SU-DHL-6 (cell line): ENCODE data around the gene ADCYAP1R1.

ENCODE experiments used
- H2AFZ ChIP-seq: fragments of 200-600 bp; sonication (generic); 2 replicates; pipeline ENCODE4 v1.6.1; 2014; ENCODE audit warnings: low read depth, mild to moderate bottlenecking, moderate library complexity, mixed read lengths, antibody characterized with exemption, low read length; ENCODE audit not compliant: severe bottlenecking
- H3F3A ChIP-seq: fragments of 200-600 bp; shearing (Covaris generic); 2 replicates; pipeline ENCODE4 v1.6.0; 2016; ENCODE audit warnings: antibody characterized with exemption, mild to moderate bottlenecking; ENCODE audit not compliant: insufficient read depth
- H3K27ac ChIP-seq: fragments of 200-600 bp; sonication (generic); 2 replicates; pipeline ENCODE4 v1.5.1; 2016; ENCODE audit warnings: low read depth, mild to moderate bottlenecking, low read length, moderate library complexity, mixed read lengths
- H3K27me3 ChIP-seq: fragments of 200-600 bp; sonication (generic), shearing (Covaris generic); 2 replicates; pipeline ENCODE4 v1.6.0; 2014; ENCODE audit warnings: mild to moderate bottlenecking, low read length
- H3K36me3 ChIP-seq: fragments of 200-600 bp; sonication (generic); 2 replicates; pipeline ENCODE4 v1.6.1; 2014; ENCODE audit warnings: mild to moderate bottlenecking, low read length, mixed read lengths
- H3K4me2 ChIP-seq: fragments of 300-600, 200-600 bp; shearing (Covaris generic), sonication (generic); 2 replicates; pipeline ENCODE4 v1.6.0; 2014; ENCODE audit warnings: low read length, low read depth, mild to moderate bottlenecking; ENCODE audit not compliant: poor library complexity, severe bottlenecking
- H3K4me3 ChIP-seq: fragments of 200-600 bp; sonication (generic); 2 replicates; pipeline ENCODE4 v1.5.1; 2014; ENCODE audit warnings: antibody characterized with exemption, low read length, mild to moderate bottlenecking, mixed read lengths; ENCODE audit not compliant: insufficient read depth, poor library complexity, severe bottlenecking
- H3K79me2 ChIP-seq: fragments of 200-600 bp; sonication (generic); 2 replicates; pipeline ENCODE4 v1.6.1; 2014; ENCODE audit warnings: mild to moderate bottlenecking, low read length, moderate library complexity; ENCODE audit not compliant: insufficient read depth
- H3K9ac ChIP-seq: fragments of 200-600 bp; sonication (generic); 2 replicates; pipeline ENCODE4 v1.7.0; 2014; ENCODE audit warnings: mild to moderate bottlenecking, low read length
- H3K9me2 ChIP-seq: fragments of 200-600 bp; sonication (generic); replicated peaks from 2 replicates; pipeline ENCODE4 v1.6.1; 2014; ENCODE audit warnings: low read length; ENCODE audit not compliant: insufficient read depth
- H3K9me3 ChIP-seq: fragments of 200-600 bp; sonication (generic); 2 replicates; pipeline ENCODE4 v1.6.1; 2014; ENCODE audit warnings: low read length, mixed read lengths; ENCODE audit not compliant: insufficient read depth
- H4K20me1 ChIP-seq: fragments of 200-600 bp; sonication (generic); 2 replicates; pipeline ENCODE4 v1.6.1; 2014; ENCODE audit warnings: low read depth, mild to moderate bottlenecking, antibody characterized with exemption, low read length, moderate library complexity, mixed read lengths
- EZH2phosphoT487 ChIP-seq: fragments of 200-600 bp; sonication (generic), shearing (Covaris generic); conservative IDR thresholded peaks from 2 replicates; pipeline ENCODE4 v1.6.1; 2018; ENCODE audit warnings: mild to moderate bottlenecking, antibody characterized with exemption, low read length, moderate library complexity, mixed read lengths
- TF ChIP-seq, protein P1 (sequence below): fragments of 200-600 bp; sonication (generic); IDR thresholded peaks from one replicate; pipeline ENCODE4 v1.5.1; 2017; ENCODE audit warnings: antibody characterized with exemption, mild to moderate bottlenecking, low read length, moderate library complexity; ENCODE audit not compliant: insufficient read depth, poor library complexity, severe bottlenecking

The ADCYAP1R1 gene

DNA sequence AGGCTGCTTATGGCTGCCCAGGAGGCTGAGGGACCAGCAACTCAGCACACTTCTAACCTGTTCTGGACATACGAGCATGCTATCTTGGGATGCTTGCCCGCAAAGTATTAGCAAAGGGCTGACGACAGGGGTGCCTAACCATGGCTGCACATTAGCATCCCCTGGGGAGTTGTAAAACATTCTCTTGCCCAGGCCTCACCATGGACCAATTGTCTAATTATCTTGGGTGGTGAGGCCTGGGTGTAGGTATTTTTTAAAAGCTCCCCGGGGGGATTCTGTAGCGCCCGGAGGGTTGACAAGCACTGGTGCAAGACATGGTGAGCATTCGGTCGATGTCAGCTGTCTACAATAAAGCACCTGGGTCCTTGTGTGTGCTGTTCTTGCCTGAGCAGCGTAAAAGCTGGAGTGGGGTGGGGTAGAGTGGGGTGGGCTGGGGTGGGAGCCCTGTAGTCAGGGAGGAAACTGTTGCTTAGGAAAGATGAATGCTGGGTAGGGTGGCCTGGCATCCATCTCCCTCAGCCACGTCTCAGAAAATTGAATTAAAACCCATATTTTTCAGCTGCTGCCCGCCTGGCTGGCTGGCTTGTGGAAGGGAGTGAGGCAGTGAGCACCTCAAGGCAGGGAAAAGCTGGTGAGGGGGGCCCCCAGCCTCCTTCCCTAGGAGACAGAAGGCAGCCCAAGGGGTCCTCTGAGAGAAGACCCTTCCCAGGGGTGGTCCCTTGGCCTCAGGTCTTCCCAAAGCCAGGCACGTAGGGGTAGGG, 2.9 kb upstream of the ADCYAP1R1 start:
- H2AFZ ChIP-seq, result no peak overlapping the region
- no peak overlapping the region for H3K4me3 ChIP-seq
- no peaks in the 10 kb centered on the region for H3K9me3 ChIP-seq
- H3K9me2 ChIP-seq, result no peaks in the 10 kb centered on the region
- no peaks in the 10 kb centered on the region for H3K27me3 ChIP-seq
- no peaks in the 10 kb centered on the region for H4K20me1 ChIP-seq
- no peaks in the 10 kb centered on the region for H3K79me2 ChIP-seq
- H3K36me3 ChIP-seq, result no peaks in the 10 kb centered on the region
- TF ChIP-seq, protein P1, sequence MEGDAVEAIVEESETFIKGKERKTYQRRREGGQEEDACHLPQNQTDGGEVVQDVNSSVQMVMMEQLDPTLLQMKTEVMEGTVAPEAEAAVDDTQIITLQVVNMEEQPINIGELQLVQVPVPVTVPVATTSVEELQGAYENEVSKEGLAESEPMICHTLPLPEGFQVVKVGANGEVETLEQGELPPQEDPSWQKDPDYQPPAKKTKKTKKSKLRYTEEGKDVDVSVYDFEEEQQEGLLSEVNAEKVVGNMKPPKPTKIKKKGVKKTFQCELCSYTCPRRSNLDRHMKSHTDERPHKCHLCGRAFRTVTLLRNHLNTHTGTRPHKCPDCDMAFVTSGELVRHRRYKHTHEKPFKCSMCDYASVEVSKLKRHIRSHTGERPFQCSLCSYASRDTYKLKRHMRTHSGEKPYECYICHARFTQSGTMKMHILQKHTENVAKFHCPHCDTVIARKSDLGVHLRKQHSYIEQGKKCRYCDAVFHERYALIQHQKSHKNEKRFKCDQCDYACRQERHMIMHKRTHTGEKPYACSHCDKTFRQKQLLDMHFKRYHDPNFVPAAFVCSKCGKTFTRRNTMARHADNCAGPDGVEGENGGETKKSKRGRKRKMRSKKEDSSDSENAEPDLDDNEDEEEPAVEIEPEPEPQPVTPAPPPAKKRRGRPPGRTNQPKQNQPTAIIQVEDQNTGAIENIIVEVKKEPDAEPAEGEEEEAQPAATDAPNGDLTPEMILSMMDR, result no peak
- TF ChIP-seq EZH2phosphoT487, result no peak
- no peaks in the 10 kb centered on the region for H3F3A ChIP-seq
- H3K27ac ChIP-seq, result no peak overlapping the region
- no peak overlapping the region for H3K4me2 ChIP-seq
- H3K9ac ChIP-seq, result no peak overlapping the region

GRCh38 chr7:31052487-31052840, 356 bp downstream of the ADCYAP1R1 start:
- no peak overlapping the region for H3K27ac ChIP-seq
- H3F3A ChIP-seq, result no peaks in the 10 kb centered on the region
- H3K9me2 ChIP-seq, result no peaks in the 10 kb centered on the region
- H3K79me2 ChIP-seq, result no peaks in the 10 kb centered on the region
- H2AFZ ChIP-seq, result no peak overlapping the region
- no peaks in the 10 kb centered on the region for H3K36me3 ChIP-seq
- no peaks in the 10 kb centered on the region for H4K20me1 ChIP-seq
- no peak overlapping the region for H3K9ac ChIP-seq
- H3K4me3 ChIP-seq, result no peak overlapping the region
- H3K9me3 ChIP-seq, result no peaks in the 10 kb centered on the region
- no peaks in the 10 kb centered on the region for H3K27me3 ChIP-seq
- no peak for TF ChIP-seq EZH2phosphoT487
- TF ChIP-seq, protein P1, result no peak
- H3K4me2 ChIP-seq, result no peak overlapping the region

GRCh38 chr7:31052841-31053601, 913 bp downstream of the ADCYAP1R1 start:
- TF ChIP-seq, protein P1, result no peak
- TF ChIP-seq EZH2phosphoT487, result no peak
- H4K20me1 ChIP-seq, result no peaks in the 10 kb centered on the region
- H3K9me3 ChIP-seq, result no peaks in the 10 kb centered on the region
- no peaks in the 10 kb centered on the region for H3K27me3 ChIP-seq
- H3K79me2 ChIP-seq, result no peaks in the 10 kb centered on the region
- H3K27ac ChIP-seq, result no peak overlapping the region
- no peak overlapping the region for H3K4me3 ChIP-seq
- H3K4me2 ChIP-seq, result no peak overlapping the region
- H3K36me3 ChIP-seq, result no peaks in the 10 kb centered on the region
- H3F3A ChIP-seq, result no peaks in the 10 kb centered on the region
- no peak overlapping the region for H2AFZ ChIP-seq
- no peaks in the 10 kb centered on the region for H3K9me2 ChIP-seq
- no peak overlapping the region for H3K9ac ChIP-seq
